T1000 (cell line): ENCODE data around the gene GRHL1.
A peak's percentile ranks its signal among the peaks of the same experiment; 100 is the strongest.

Experiments
- DNase-seq: peaks from one replicate; lab custom pipeline; 2025; ENCODE audit warnings: mixed read lengths; lab: John Stamatoyannopoulos, UW

Gene GRHL1

GRCh38 chr2:9972621-9973479 is 21.4 kb downstream of the GRHL1 start:
- no peak for DNase-seq

GRCh38 chr2:9973690-9974089 is 22.2 kb downstream of the GRHL1 start:
- no peak for DNase-seq

DNA sequence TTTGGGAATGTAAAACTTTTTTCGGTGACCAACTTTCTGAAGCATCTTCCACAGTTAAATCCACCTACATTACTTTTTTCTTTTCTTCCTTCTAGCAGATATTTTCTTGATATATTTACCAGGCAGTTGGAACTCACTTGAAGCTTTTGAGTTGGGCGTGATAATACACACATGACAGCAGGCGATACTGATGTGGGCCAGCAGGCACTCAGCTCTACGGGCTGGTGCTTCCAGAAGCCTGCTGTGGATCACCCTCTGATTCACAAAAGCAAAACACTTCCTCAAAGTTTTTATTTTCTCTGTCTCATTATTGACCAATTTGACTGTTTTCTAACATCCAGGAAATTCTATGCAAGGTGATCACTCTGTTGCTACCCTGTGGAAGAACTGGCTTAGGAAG is 22.9 kb downstream of the GRHL1 start:
- no peak for DNase-seq

DNA sequence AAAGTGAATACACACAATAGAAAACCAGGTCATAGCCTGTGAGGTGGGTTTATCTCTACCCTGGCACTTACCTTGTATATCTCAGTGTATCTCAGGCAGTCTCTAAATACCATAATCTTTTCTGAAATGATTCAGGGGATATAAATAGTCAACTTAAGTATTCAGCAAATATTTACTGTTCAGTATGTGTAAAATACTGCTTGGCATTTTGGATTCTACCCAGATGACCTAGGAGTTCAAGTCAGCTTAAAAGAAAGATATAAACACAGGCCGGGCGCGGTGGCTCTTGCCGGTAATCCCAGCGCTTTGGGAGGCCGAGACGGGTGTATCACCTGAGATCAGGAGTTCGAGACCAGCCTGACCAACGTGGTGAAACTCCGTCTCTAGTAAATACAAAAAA is 23.8 kb downstream of the GRHL1 start:
- DNase-seq: no peak

- peak; percentile 50 for DNase-seq
These were observed 24.4 kb downstream of the GRHL1 start for GRCh38 chr2:9975805-9976447.

GRCh38 chr2:9979977-9980376 is 28.5 kb downstream of the GRHL1 start:
- DNase-seq: no peak

- DNase-seq: no peak
These were observed 29.0 kb downstream of the GRHL1 start for GRCh38 chr2:9980520-9980919.

GRCh38 chr2:9981655-9982054 is 30.2 kb downstream of the GRHL1 start:
- no peak for DNase-seq

GRCh38 chr2:9982248-9982647 is 30.8 kb downstream of the GRHL1 start:
- no peak for DNase-seq

DNA sequence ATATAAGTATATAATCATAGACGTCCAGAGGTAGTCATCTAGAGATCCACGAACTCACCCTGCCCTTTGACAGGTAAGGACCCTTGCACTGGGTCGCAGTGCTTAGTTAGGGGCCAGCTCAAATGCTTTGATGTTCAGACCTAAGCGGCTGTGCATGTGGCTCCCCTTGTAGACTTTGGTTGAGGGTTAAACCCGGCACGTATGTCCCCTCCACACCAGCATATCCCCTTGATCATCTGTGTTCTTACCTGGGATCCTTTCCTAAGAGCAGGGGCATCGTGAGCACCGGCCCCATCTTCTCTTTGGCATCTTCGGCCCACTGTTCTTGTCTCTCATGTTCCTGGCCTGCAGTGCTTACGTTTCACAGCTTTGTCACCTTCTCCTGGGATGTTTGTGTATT is 31.4 kb downstream of the GRHL1 start:
- DNase-seq: no peak

DNA sequence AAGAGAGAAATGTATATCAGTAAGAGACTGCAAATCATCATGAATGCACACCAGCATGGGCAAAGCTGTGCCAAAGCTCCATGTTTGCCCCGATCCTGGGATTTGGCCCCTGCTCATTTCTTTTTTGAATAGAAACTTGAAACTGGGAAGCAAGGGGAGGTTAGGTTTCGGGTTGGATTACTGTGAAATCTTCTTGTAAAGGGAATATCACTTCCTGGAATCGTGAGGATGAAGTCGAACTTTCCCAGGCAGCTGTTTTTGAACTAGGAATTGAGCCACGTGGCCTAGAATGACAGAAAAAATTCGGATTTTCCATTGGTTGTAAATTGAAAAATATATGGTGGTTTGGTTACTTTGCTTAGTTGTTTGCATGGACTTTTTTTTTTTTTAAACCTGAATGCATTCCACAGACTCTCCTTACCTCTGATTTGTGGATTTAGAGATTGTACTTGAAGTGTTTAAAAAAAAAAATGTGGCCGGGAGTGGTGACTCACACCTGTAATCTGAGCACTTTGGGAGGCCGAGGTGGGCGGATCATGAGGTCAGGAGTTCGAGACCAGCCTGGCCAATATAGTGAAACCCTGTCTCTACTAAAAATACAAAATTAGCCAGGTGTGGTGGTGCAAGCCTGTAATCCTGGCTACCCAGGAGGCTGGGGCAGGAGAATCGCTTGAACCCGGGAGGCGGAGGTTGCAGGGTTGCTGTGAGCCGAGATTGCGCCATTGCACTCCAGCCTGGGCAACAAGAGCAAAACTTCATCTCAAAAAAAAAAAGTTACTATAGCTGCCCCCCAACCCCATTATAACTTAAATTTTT is 32.1 kb downstream of the GRHL1 start:
- DNase-seq: no peak

DNA sequence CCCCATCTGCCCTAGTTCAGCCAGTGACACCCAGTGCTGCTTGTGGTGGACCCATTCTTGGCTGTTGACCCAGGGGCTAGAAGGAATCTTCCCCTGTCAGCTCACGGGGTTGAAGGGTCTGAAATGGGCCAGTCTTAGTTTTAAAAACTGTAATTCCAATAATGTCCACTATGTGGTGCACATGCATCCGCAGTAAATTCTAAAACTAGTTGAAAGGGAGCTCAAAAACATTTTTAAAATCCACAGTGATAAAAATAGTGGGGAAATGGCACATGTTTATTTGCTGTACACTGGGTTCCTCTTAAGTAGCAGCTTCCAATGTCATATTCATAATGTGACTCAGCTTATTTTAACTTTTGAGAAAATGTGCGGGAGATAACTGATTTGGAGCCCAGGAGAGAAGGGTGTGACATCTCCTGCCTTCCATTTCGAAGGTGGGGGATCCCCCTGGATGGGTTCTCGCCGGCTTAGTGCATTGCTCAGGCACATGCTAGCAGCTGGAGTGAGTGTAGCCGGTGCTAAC is 32.8 kb downstream of the GRHL1 start:
- no peak for DNase-seq

- DNase-seq: no peak
These were observed 33.5 kb downstream of the GRHL1 start for GRCh38 chr2:9984871-9985480.

- no peak for DNase-seq
These were observed 34.2 kb downstream of the GRHL1 start for GRCh38 chr2:9985531-9986328.

GRCh38 chr2:9988320-9988719 is 36.8 kb downstream of the GRHL1 start:
- no peak for DNase-seq

DNA sequence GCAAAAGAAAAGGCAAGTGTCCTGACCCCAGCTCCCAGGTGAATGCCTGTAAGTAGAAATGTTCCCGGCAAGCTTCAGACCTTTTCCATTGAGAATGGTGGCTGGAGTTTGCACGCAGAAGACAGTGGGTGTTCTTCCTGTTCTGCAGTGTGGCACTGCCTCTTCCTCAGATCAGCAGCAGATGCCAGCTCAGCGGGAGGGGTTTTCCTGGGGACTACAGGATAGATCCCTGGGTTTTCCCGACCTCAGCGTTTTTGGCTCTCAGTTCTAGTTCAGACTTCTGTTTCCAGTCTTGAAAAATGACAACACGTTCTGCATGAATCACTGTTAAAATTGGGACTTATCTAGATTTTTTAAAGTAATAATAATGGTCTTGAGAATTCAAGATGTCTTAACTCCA is 39.2 kb downstream of the GRHL1 start:
- DNase-seq: no peak

DNA sequence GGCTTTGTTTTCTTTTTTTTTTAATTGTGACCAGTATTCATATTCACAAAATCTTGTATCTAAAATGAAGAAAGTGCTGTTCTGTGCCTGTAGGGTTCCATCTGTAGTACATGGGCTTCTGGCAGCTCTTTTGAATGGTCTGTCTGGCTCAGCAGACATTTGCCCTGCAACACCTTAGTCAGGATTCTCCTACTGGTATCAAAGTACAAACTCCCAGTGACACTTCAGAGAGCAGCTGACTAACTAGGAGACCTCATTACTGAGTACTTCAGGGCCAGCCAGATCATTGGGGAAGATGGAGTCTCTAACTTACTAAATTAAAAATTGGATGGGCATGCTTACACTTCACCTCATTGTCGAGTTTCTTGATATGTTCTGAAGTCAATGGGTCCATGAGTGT is 39.7 kb downstream of the GRHL1 start:
- no peak for DNase-seq

DNA sequence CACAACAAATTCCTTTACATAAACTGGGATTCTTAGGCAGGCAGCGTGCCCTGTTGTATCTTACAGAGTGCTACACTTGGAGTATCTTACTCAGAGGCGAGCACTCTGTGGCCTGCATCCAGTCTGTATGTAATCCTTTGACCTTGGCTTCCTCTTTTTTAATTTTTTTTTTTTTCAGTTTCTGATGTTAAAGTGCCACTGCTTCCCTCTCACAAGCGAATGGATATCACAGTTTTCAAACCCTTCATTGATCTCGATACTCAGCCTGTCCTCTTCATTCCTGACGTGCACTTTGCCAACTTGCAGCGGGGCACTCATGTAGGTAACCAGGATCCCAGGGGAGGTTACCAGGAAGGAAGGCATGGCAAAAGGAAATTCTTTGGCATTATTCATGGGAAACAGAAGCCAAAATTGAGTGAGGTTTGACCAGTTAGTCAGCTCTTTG is 40.4 kb downstream of the GRHL1 start:
- DNase-seq: no peak

DNA sequence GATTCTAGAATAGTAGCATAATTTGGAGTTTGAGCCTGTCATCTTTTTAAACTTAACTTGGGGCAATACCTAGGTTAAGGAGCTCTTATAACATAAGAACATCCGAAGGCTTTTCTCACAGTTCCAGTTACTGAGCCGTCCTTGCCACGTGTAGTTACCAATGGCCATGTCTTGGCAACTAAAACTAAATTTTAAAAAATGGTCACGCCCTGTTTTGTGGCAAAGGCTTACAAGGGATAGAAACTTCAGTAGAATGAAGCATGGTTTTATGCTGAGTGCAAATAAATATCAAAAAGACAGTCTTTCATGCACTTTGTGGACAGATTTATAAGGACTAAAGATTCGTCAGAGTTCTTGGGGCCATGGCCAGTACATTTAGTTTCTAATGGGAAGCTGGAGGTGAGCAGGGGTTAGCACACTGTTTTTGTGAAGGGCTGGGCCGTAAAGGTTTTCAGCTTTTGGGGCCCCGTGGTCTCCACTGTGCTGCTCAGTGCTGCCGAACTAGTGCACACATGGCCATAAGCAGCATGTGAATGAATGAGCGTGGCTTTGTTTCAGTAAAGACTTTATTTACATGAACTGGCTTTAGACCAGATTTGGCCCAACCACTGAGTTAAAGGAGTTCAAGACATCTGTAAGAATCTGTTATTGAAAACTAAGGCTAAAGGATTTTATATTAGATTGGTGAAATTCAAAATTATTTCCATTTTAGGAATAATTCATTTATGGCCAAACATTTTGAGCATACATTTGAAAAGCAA is 41.1 kb downstream of the GRHL1 start:
- no peak for DNase-seq

DNA sequence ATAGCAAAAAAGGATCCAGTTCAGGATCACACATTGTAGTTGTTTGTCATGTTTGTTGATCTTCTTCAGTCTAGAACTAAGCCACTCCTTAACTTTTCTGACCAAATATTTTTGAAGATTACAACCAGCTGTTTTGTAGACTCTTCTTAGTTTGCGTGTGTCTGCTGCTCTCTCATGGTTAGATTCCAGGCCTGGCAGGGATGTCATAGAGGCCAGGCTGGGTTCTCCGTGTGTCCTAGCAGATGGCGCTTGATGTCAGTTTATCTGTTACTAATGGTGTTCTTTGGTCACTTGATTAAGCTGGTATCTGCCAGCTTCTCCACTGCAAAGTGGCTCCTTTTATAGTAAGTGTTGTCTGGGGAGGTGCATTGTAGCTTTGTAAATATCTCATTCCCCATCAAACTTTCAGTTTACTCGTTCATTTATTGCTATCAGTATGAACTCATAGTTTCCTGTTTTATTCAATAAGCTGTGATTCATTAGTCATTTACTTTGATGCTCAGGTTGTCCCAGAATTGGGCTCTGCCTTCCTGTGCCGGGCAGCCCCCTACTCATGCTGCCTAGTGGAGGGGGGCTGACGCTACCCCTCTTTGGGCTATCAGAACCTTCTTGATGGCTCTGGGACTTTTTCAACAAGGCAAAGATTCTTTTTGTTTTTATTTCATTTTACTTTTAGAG is 42.1 kb downstream of the GRHL1 start:
- DNase-seq: no peak
